Measurements from ENCODE around the gene CATSPER1.

The CATSPER1 gene

DNA sequence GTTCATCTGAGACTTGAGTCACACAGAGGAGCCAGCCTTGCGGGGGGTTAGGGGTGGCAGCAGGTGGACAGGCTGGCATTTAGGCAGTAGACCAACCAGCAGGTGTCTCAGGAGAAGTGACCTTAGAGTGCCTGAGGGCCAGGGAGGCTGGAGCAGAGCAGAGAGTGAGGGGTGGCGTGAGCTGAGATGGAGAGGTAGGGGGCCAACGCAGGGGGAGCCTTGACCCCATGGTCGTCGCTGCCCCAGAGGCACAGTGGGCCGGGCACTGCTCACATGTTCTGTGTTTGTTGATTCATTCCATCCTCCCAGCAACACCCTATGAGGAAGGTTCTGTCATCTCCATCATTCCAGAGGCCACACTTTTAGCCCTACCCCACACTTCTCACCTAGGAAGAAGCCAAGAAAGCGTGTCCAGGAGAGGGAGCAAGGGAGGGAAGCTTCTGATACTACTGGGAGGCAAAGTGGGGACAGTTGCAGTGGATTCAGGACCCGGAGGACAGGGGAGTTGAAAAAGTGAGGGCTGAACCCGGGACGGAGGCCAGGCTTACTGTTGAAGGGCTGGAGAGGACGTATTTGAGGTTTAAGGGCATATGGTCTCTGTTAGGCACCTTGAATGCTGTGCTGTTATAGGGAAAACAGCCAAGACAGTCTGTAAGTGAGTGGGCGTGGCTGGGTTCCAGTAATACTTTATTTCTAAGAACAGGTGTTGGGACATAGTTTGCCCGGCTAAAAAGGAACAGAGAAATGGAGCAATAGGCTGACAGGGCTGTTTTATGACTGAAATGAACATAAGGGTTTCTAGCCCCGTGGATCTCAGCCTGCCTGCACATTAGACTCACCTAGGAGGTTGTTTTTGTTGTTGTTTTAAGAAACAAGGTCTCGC lies 57.4 kb downstream of the CATSPER1 start:
- no peak for DNase-seq (ENCODE audit: low read depth, low spot score)

- no peak for DNase-seq (ENCODE audit: low read depth, low spot score)
Observed at GRCh38 chr11:65967329-65967934, 58.8 kb downstream of the CATSPER1 start.

Data from iPS DF 19.7 (cell line).